HL-60 (cell line): ENCODE results near the gene AFDN.

Source experiments
- GABPA ChIP-seq: IDR thresholded peaks from 2 replicates; pipeline ENCODE4 v1.6.1; 2012; ENCODE audit warnings: low read depth
- POLR2AphosphoS5 ChIP-seq: IDR thresholded peaks from 2 replicates; pipeline ENCODE4 v1.6.1; 2012; ENCODE audit warnings: low read depth
- SPI1 ChIP-seq: IDR thresholded peaks from 2 replicates; pipeline ENCODE4 v1.6.1; 2012; ENCODE audit warnings: low read depth, mild to moderate bottlenecking, borderline replicate concordance
- TF ChIP-seq, protein P1 (sequence below): IDR thresholded peaks from one replicate; pipeline ENCODE4 v1.5.1; 2011; ENCODE audit warnings: low read length, control low read depth, inconsistent platforms; ENCODE audit not compliant: insufficient read depth
- TF ChIP-seq, protein P2 (sequence below): IDR thresholded peaks from 2 replicates; pipeline ENCODE4 v1.6.1; 2012; ENCODE audit warnings: low read depth; ENCODE audit not compliant: insufficient replicate concordance

DNA sequence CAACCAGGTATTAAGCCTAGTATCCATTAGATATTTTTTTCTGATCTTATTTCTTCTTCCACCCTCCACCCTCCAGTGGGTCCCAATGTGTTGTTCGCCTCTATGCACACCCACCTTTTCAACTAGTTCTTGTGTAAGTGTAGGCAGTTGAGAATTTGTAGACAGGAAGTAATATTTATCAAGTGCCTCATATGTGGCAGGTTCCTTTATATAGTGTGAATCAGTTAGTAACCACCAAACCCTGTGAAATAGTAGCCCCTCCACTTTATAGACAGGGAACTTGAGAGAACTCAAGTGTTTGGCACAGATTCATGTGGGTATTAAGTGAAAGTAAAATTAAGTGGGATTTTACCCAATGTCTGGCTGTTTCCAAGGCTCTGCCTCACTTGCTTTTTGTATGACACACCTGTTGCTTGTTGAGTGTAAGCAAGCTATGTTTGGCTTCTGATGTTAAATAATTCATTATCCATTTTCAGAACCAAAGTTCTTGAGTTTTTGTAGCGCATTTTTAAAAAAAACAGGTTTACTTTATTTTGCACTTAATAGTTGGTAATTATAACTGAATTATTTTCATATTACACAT, 24.8 kb downstream of the AFDN start:
- TF ChIP-seq POLR2AphosphoS5 (no peak), GABPA (no peak), SPI1 (no peak)
- TF ChIP-seq, protein P1, sequence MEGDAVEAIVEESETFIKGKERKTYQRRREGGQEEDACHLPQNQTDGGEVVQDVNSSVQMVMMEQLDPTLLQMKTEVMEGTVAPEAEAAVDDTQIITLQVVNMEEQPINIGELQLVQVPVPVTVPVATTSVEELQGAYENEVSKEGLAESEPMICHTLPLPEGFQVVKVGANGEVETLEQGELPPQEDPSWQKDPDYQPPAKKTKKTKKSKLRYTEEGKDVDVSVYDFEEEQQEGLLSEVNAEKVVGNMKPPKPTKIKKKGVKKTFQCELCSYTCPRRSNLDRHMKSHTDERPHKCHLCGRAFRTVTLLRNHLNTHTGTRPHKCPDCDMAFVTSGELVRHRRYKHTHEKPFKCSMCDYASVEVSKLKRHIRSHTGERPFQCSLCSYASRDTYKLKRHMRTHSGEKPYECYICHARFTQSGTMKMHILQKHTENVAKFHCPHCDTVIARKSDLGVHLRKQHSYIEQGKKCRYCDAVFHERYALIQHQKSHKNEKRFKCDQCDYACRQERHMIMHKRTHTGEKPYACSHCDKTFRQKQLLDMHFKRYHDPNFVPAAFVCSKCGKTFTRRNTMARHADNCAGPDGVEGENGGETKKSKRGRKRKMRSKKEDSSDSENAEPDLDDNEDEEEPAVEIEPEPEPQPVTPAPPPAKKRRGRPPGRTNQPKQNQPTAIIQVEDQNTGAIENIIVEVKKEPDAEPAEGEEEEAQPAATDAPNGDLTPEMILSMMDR, result no peak
- TF ChIP-seq, protein P2, sequence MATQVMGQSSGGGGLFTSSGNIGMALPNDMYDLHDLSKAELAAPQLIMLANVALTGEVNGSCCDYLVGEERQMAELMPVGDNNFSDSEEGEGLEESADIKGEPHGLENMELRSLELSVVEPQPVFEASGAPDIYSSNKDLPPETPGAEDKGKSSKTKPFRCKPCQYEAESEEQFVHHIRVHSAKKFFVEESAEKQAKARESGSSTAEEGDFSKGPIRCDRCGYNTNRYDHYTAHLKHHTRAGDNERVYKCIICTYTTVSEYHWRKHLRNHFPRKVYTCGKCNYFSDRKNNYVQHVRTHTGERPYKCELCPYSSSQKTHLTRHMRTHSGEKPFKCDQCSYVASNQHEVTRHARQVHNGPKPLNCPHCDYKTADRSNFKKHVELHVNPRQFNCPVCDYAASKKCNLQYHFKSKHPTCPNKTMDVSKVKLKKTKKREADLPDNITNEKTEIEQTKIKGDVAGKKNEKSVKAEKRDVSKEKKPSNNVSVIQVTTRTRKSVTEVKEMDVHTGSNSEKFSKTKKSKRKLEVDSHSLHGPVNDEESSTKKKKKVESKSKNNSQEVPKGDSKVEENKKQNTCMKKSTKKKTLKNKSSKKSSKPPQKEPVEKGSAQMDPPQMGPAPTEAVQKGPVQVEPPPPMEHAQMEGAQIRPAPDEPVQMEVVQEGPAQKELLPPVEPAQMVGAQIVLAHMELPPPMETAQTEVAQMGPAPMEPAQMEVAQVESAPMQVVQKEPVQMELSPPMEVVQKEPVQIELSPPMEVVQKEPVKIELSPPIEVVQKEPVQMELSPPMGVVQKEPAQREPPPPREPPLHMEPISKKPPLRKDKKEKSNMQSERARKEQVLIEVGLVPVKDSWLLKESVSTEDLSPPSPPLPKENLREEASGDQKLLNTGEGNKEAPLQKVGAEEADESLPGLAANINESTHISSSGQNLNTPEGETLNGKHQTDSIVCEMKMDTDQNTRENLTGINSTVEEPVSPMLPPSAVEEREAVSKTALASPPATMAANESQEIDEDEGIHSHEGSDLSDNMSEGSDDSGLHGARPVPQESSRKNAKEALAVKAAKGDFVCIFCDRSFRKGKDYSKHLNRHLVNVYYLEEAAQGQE, result no peak
